Measurements from ENCODE around the gene CLEC11A.
"Not testable (repeated sequence)": the region's sequence is repeated elsewhere in the genome, so short reads cannot be mapped to it uniquely, and the experiment has no call there.

Gene CLEC11A

DNA sequence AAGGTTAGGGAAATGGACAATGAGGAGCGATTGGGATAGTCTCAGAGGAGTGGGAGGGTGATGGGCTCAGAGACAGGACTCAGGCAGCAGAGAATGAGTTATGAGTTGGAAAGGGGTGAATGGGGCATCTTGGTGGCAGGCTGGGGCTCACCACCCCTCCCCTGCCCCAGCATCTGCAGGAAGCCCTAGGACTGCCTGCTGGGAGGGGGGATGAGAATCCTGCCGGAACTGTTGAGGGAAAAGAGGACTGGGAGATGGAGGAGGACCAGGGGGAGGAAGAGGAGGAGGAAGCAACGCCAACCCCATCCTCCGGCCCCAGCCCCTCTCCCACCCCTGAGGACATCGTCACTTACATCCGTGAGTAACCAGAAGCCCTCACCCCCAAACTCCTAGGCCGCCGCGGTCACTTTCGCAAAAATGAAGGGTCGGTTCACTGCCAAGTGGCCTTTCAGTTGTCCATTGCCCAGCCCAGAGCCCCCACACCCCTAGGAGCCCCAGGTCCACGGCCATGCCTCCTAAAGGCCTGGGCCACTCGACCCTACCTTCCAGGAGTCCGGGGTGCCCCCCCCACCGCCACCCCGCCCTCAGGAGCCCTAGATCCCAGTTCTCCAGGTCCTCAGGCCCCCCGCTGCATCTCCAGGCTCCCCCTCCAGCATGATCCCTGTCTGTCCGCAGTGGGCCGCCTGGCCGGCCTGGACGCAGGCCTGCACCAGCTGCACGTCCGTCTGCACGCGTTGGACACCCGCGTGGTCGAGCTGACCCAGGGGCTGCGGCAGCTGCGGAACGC lies 764 bp downstream of the CLEC11A start:
- DNase-seq: no peak

DNA sequence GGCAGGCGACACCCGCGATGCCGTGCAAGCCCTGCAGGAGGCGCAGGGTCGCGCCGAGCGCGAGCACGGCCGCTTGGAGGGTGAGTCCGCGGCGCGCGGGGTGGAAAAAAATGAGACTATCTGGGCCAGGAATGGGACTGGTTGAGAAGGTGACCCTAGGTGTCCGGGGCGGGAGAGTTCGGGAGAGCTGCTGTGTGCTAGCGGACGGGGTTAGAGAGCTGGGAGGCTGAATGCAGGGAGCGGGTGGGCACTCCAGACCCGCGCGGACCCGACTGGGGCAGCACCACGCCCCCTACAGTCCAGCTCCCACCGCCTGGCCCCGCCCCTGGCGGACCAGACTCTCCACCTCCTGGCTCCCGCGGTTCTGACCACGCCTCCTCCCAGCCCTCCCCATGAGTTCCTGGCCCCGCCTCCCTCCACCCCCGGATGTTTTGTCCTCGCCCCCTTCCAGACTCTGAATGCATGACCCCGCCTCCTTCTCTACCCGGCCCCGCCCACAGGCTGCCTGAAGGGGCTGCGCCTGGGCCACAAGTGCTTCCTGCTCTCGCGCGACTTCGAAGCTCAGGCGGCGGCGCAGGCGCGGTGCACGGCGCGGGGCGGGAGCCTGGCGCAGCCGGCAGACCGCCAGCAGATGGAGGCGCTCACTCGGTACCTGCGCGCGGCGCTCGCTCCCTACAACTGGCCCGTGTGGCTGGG lies 1.5 kb downstream of the CLEC11A start:
- no peak for DNase-seq

DNA sequence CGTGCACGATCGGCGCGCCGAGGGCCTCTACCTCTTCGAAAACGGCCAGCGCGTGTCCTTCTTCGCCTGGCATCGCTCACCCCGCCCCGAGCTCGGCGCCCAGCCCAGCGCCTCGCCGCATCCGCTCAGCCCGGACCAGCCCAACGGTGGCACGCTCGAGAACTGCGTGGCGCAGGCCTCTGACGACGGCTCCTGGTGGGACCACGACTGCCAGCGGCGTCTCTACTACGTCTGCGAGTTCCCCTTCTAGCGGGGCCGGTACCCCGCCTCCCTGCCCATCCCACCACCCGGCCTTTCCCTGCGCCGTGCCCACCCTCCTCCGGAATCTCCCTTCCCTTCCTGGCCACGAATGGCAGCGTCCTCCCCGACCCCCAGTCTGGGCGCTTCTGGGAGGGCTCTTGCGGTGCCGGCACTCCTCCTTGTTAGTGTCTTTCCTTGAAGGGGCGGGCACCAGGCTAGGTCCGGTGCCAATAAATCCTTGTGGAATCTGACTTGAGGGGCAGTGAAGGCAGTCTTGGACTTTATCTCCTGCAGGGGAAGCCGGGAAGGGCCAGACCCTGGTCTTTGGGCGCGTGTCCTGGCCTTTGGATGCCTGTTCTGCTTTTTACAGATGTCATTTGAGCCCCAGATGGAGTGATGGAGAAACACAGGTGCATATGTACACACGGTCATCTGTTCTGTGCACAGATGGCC lies 2.2 kb downstream of the CLEC11A start:
- no peak for DNase-seq

DNA sequence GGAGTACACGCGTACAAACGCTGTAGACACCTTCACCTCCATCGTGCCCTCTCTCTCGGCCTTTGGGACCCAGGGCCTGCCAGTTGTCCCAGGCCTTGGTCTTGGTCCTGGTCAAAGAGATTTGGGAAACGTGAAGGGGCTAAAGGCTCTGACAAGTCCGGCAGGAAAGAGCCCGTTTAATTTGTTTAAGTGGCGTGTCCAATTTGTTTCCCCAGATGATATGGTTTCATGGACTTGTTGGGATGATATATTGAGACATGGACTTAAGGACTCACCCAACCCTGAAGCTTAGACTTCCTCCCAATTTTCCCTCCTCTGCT lies 2.7 kb downstream of the CLEC11A start:
- no peak for DNase-seq

DNA sequence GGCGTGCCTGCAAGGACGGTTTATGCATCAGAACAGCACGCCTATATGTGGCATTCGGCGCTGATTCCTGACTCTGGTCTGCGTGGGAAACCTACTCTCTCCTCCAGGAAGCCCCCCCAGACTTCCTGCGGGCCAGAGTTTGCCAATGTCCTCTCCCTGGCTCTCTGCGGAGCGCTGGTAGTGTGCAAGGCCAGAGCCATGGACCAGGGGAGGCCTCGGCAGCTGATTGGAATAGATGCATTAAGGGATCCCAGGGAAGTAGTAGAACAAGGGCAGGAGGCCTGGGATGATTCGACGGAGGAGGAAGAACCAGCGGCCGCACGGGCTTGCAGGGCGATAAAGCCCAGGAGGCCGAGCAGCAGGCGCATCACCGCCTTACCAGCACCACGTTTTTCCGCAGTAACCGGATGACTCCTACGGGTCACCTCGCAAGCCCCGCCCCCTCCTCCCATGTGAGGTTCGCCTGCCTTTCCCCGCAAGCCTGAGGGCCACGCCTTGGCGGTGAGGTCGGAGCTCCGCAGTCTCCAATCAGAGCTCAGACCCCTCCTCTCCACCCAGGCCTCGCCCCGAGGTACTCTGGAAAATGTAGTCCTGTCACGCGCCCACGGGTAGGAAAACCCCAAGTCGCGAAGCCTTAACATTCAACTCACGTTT lies 5.0 kb downstream of the CLEC11A start:
- DNase-seq: no peak

DNA sequence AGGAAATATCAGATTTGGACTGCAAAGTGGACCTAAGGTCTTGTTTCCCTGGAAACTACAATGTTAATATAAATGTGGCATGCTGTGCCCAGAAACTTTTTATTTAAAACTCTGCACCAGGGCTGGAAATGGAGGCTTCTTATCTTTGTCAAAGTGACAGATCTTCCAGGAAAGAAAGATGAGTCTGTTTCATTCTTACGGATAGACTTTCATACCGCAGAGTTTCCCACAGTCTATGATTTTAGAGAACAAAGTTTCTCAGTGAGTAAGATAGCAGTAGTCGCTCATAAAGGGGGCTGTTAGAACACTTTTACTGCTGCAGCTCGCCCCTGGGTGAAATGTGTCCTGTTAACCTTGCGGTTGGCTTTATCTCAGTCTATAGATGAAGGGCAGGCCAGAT lies 6.7 kb downstream of the CLEC11A start:
- no peak for DNase-seq

DNA sequence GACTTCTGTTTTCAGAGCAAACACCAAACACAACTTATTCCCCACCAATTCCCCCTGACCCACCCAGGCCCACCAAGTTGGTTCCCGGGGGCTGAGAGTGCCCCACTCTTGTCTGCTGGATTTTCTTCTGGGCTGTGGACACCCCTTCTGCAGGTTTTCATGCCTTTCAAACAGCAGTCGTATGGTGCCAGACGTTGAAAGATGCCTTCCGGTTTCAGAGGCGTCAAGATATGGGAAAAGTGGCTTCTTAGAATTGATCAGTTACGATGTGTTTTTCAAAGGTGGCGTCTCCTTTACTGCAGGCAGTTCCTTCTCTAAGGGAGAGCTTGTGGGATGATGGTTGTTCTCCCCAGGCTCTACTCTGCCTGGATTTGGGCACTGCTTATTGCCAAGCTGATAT lies 12.7 kb downstream of the CLEC11A start:
- DNase-seq: no peak

DNA sequence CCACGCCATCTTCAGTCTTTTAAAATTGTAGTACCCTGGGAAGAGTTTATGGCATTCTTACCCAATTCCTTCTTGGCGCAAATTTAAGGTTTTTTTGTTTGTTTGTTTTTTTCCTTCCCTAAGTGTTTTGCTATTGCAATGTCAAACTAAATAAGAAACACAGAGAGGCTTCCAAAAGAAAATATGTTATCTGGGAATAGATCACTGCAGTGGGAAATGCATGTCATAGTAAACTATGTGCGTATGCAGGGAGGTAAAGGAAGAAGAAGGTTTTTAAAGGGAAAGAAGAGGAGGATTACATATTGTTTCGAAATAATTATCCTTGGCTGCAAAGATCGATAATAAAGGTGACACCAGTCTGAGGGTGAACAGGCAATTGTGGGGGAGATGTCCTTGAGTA lies 13.2 kb downstream of the CLEC11A start:
- no peak for DNase-seq

DNA sequence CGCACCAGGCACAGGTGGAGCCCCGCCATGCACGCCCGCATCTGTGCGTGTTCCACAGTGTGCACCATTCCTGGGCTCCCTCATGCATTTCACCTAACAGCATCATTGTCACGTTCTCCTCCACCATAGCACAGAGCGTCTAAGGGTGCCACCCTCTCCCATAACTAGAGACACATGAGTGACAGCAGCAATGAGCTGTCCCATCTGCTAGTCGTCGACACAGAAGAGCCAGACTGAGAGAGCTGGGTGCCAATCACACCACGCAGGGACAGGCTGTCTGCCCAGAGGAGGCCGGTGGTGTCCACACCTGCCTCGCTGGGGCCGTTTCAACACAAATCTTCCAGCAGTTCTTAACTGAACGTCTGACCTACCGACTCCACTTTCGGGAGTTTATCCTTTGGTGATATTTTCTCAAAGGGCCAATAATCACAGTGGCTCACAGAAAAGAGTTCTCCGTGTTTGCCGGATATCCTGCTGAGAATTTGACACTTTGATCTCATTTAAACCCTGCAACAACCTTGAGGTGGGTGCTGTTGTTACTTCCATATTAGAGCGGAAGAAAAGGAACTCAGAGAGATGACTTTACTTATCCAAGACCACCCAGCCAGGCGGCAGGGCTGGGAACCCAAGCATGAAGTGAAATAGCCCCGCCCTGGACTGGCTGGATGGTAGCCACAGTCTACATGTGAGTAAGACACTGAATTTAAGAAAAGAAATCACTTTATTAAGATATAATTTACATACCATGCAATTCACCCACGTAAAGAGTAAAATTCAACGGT lies 16.2 kb downstream of the CLEC11A start:
- no peak for DNase-seq

DNA sequence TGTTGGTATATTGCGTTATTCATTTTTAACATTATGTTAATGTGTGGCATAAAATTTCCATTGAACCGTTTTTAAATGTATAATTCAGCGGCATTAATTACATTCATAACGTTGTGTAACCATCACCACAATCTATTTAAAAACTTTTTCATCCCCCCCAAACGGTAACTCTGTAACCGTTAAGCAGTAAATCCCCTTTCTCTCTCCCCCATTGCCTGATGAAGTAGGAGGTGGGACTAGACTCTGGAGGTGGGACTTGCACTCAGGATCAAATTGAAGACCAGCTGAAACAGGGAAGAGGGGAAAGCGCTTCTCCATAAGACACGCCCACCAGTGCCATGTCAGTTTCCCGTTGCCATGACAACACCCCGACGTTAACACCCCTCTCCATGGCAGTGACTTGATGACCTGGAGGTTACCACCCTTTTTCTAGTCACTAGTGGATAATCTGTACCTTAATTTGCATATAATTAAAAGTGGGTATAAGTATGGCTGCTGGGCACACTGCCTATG lies 16.8 kb downstream of the CLEC11A start:
- DNase-seq: no peak

DNA sequence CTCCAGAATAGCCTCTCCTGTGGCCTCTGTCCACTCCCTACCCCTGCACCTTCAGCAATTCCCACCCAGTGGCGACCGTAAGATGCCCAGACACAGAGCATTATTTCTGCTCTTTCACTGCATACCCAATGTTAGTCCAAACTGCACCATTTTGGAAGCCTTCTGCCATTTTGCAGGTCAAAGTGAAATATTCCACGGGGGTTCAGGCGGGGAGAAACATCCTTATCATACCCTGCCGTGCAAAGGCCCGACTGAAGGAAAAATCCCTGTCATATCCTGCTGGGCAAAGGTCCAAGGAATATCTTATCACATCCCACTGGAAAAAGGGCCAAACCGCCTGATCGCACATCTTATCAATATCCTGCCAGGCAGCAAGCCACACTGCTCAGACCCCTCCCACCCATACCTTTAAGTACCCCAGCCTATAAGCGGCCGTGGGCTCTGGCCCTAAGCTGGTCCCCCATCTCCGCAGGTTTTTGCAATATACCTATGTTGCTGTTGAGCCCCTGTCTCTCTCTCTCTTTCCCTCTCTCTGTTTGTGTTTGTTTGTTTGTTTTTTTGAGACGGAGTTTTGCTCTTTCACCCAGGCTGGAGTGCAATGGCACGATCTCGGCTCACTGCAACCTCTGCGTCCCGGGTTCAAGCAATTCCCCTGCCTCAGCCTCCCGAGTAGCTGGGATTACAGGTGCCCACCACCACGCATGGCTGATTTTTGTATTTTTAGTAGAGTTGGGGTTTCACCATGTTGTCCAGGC lies 18.2 kb downstream of the CLEC11A start:
- DNase-seq: no peak

DNA sequence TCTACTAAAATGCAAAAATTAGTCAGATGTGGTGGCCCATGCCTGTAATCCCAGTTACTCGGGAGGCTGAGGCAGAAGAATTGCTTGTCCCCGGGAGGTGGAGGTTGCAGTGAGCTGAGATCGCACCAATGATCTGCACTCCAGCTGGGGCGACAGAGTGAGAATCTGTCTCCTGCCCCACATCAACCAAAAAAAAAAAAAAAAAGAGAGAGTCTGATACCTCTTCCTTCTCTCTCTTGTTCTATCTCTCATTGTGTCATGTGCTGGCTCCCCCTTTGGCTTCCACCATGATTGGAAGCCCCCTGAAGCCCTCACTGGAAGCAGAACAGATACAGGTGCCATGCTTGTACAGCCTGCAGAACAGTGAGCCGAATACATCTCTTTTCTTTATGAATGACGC lies 20.4 kb downstream of the CLEC11A start:
- DNase-seq: no peak

DNA sequence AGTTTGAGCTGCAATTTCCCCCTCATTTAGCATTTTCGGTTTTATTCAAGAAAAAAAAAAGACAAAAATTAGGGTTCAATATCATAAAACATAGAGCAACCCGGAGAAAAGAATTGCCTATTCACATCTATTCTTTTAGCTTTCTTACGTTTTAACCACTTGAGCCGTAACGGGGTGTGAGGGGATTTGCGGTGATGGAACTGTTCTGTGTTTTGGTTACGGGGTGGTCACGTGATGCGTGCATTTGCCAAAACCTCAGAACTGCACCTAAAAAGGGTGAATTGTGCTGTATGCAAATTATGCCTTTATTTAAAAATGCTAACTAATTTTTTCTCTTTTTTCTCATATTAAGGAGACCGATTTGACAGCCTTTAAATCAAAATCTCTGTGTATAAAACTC lies 22.1 kb downstream of the CLEC11A start:
- no peak for DNase-seq

DNA sequence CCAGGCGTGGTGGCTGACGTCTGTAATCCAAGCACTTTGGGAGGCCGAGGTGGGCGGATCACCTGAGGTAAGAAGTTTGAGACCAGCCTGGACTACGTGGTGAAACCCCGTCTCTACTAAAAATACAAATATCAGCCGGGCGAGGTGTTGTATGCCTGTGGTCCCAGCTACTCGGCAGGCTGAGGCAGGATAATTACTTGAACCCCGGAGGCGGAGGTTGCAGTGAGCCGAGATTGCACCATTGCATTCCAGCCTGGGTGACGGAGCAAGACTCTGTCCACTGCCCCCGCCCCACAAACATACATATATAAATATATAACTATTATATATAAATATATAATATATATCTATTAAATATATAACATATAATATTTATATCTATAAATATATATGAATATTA lies 24.0 kb downstream of the CLEC11A start:
- not testable (repeated sequence) for DNase-seq

DNA sequence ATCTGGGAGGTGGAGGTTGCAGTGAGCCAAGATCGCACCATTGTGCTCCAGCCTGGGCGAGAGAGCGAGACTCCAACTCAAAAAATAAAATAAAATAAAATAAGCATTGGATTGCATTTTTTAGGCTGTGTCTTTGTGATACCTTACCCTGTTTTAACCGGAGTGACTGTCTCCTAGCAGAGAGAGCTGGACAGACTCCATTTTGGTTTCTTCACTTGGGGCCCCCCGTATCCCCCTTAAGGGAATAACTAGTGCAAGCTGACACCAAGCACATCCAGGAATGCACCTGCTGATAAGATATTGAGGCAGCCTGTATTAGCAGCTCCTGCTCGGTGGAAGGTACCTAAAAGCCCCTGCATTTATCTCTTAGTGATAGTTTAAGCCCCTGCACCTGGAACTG lies 26.3 kb downstream of the CLEC11A start:
- DNase-seq: no peak

DNA sequence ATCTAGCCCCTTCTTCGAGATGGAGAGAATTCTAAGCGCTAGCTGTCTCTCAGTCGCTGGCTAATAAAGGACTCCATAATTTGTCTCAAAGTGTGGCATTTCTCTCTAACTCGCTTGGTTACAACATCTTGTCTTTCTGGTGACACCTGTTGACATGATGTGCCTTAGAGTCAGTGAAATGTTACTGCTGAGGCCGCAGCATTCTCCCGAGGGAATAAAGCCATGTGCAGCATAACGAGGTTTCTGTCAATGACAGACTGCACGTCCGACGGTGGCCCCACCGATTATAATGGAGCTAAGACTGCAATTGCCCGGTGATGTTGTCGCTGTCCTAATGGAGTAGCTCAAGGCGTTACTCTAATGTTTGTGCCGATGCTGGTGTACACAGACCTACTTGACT lies 26.8 kb downstream of the CLEC11A start:
- DNase-seq: peak; percentile 20

DNA sequence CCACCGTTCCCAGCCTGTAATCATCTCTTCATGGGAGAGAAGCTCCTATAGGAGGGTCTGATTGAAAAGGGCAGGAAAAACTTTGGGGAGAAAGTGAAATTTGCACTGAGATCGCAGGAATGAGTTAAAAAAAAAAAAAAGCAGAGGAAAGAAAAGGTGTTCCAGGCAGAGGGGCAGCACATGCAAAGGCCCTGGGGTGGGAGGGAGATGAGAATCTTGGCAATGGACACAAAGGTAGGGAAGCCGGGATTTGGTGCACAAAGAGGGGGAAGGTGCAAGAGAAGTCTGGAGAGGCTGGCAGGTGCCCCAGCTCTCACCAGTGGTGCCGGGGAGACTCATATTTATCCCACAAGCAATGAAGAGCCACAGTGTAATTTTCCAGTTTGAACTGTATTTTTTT lies 30.7 kb downstream of the CLEC11A start:
- no peak for DNase-seq

DNA sequence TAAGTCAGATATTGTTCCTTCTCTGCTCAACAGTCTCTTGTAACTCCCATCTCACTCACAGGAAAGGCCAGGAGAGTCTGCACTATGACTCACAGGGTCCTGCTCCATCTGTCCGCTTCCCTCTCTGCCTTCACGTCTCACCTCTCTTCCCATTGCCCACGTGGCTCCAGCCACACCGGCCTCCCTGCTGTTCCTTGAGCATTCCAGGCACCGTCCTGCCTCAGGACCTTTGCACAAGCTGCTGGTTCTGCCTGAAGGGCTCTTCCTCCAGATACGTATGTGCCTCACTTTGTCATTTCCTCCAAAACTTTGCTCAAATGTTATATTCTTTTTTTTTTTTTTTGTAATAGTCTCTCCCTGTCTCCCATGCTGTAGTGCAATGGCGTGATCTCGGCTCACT lies 33.1 kb downstream of the CLEC11A start:
- DNase-seq: not testable (repeated sequence)

DNA sequence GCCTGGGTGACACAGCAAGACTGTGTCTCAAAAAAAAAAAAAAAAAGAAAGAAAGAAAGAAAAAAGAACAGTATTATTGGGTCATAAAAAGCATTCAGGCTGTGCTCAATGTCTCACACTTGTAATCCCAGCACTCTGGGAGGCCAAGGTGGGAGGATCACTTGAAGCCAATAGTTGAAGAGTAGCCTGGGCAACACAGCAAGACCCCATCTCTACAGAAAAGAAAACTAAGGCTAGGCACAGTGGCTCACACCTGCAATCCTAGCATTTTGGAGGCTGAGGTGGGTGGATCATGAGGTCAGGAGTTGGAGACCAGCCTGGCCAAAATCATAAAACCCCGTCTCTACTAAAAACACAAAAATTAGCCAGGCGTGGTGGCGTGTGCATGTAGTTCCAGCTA lies 34.5 kb downstream of the CLEC11A start:
- DNase-seq: not testable (repeated sequence)

DNA sequence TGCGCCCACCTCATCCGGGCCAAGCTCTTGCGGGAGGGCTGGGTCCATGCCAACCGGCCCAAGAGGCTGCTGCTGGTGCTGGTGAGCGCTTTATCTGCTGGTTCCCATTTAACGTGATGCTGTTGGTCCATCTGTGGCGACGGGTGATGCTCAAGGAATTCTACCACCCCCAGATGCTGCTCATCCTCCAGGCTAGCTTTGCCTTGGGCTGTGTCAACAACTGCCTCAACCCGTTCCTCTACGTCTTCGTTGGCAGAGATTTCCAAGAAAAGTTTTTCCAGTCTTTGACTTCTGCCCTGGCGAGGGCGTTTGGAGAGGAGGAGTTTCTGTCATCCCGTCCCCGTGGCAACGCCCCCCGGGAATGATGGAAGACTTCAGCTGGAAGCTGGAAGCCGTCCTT lies 35.9 kb downstream of the CLEC11A start:
- DNase-seq: not testable (repeated sequence)

DNA sequence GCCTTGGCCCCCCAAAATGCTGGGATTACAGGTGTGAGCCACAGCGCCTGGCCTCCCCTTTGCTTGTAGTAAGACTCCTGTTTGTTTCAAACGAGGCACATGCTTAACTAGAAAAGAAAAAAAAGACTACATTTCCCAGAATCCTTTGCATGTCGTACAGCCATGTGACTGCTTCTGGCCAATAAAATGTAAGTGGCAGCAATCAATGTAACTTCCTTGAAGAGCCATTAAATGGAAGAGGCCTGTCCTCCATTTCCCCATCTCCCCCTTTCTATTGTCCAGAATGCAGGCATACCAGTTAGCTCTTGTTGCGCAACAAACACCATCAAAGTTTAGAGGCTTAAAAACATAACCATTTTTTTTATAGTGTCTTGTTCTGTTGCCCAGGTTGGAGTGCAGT lies 36.7 kb downstream of the CLEC11A start:
- DNase-seq: peak; percentile 43

DNA sequence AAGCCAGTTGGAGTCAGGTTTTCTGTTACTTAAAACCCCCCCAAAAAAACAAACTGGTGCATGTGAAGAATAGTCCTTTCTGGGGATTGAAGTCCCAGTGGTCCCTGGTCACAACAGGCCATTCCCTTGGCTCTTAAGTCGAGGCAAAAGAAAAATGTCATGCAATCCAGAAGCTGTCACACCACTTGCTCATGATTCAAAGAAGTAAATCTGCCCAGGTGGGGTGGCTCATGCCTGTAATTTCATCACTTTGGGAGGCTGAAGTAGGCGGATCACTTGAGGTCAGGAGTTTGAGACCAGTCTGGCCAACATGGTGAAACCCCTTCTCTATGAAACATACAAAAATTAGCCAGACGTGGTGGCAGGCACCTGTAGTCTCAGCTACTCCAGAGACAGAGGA lies 38.3 kb downstream of the CLEC11A start:
- DNase-seq: not testable (repeated sequence)
